K562 (cell line): ENCODE data around the gene GLDN. TPM values are rescaled to one million over a fixed set of nuclear protein-coding genes. Genes with fewer than 3 reads are reported as not detected.

ENCODE experiments used
- ELF4 ChIP-seq: fragments of 450-650 bp; formaldehyde crosslinking; IDR thresholded peaks from 2 replicates; pipeline ENCODE4 v1.4.0; 2022; ENCODE audit warnings: missing genetic modification characterization
- ESRRA ChIP-seq: fragments of 450-650 bp; IDR thresholded peaks from 2 replicates; pipeline ENCODE4 v1.6.1; 2014; ENCODE audit warnings: low read depth, mild to moderate bottlenecking, moderate library complexity, borderline replicate concordance
- NR3C1 ChIP-seq: sonication (generic); formaldehyde crosslinking; IDR thresholded peaks from 2 replicates; pipeline ENCODE4 v1.8.1; 2022; ENCODE audit warnings: missing genetic modification reagents
- SMARCA4 ChIP-seq: fragments of 450-650 bp; IDR thresholded peaks from 2 replicates; pipeline ENCODE4 v1.6.1; 2016
- SRSF3 ChIP-seq: fragments of 200-400 bp; formaldehyde crosslinking; IDR thresholded peaks from 2 replicates; pipeline ENCODE4 v1.6.1; 2016; ENCODE audit warnings: mild to moderate bottlenecking, low read length, moderate library complexity; ENCODE audit not compliant: insufficient read depth
- TCF3 ChIP-seq: sonication (generic); formaldehyde crosslinking; IDR thresholded peaks from 2 replicates; pipeline ENCODE4 v1.4.0; 2020; ENCODE audit warnings: mild to moderate bottlenecking, missing genetic modification reagents
- U2AF1 ChIP-seq: fragments of 200-400 bp; formaldehyde crosslinking; optimal IDR thresholded peaks from 2 replicates; pipeline ENCODE3; 2017; ENCODE audit warnings: mild to moderate bottlenecking, low read depth, low read length, moderate library complexity
- ZBED1 ChIP-seq: IDR thresholded peaks from 2 replicates; pipeline ENCODE4 v1.6.1; 2014
- polyA plus RNA-seq, 8 experiments: library from polyadenylated mRNA; depleted of rRNA in 4 of 8; stranded (reverse) in 5 of 8; unstranded in 3 of 8; fragments of >200 nt; fragmentation: Nextera tagmentation in 2 of 8; fragmentation: Illumina TruSeq in 1 of 8; extraction: Ambion mirVana in 2 of 8; extraction: Trizol in 1 of 8; gene quantifications; 2 replicates each; pipeline versions ENCODE4 v1.2.1 to v1.2.3, GENCODE V29; 2011 to 2014; ENCODE audit warnings: inconsistent platforms in 1 of 8, missing spikeins in 1 of 8
- total RNA-seq, 7 experiments: library from RNA; depleted of rRNA in 6 of 7; stranded (reverse); fragments of >200 nt in 6 of 7; fragmentation: Illumina TruSeq in 2 of 7; extraction: Trizol in 2 of 7; gene quantifications; 2 replicates each; pipeline versions ENCODE4 v1.2.1 to v1.2.3, GENCODE V29; 2011 to 2021; ENCODE audit warnings: low replicate concordance in 1 of 7
- TF ChIP-seq, protein P1 (sequence below), 2 experiments: IDR thresholded peaks; 2 replicates each; pipeline ENCODE4 v1.6.1; 2011; ENCODE audit warnings: borderline replicate concordance in 1 of 2, control low read depth in 1 of 2, low read depth in 1 of 2, low read length in 1 of 2, mild to moderate bottlenecking in 1 of 2, mixed read lengths in 1 of 2, moderate library complexity in 1 of 2; ENCODE audit not compliant: insufficient read depth in 1 of 2, insufficient read length in 1 of 2, poor library complexity in 1 of 2, severe bottlenecking in 1 of 2; ENCODE audit errors: extremely low read depth in 1 of 2
- TF ChIP-seq, protein P2 (sequence below): sonication (generic); IDR thresholded peaks from 2 replicates; pipeline ENCODE4 v1.6.1; 2016
- TF ChIP-seq, protein P3 (sequence below): fragments of 250-450 bp; sonication (Bioruptor Pico); IDR thresholded peaks from 2 replicates; pipeline ENCODE4 v1.8.0; 2021; ENCODE audit warnings: moderate library complexity, mild to moderate bottlenecking, inconsistent platforms

GLDN gene
- total and polyA plus RNA-seq, 9 of the 15 experiments (the other 6 are each of a cell fraction or from before 2014, with no cell fraction given), result 0.05 to 0.33 (median 0.18) TPM

DNA sequence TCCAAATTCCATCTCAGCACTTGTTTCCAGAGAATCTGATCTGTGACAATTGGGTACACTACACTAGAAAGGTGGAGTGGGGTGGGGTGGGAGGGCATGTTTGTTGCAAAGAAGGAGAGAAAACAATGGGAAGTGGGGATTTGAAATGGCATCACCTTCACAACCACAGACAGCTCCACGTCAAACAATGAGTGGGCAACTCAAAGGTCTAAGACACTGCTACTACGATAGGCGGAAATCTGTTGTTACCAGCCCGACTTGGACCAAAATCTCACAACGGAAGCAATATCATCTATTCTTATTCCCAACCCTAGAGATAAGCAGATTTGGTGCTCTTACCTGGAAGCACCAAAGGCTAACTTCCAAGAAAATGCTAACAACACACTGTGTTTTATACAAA lies 6.4 kb upstream of the GLDN start (continued):
- TF ChIP-seq, protein P1, sequence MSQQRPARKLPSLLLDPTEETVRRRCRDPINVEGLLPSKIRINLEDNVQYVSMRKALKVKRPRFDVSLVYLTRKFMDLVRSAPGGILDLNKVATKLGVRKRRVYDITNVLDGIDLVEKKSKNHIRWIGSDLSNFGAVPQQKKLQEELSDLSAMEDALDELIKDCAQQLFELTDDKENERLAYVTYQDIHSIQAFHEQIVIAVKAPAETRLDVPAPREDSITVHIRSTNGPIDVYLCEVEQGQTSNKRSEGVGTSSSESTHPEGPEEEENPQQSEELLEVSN (IDR thresholded peaks at IDR 0.05; ENCODE audit: borderline replicate concordance in 1 of 2, extremely low read depth in 1 of 2, insufficient read depth in 1 of 2, insufficient read length in 1 of 2, low read depth in 1 of 2, low read length in 1 of 2, poor library complexity in 1 of 2, severe bottlenecking in 1 of 2), result no peak
- TF ChIP-seq ZBED1, result no peak
- no peak for TF ChIP-seq SRSF3
- TF ChIP-seq TCF3 (CRISPR knock-in tag), result no peak
- TF ChIP-seq, protein P2, sequence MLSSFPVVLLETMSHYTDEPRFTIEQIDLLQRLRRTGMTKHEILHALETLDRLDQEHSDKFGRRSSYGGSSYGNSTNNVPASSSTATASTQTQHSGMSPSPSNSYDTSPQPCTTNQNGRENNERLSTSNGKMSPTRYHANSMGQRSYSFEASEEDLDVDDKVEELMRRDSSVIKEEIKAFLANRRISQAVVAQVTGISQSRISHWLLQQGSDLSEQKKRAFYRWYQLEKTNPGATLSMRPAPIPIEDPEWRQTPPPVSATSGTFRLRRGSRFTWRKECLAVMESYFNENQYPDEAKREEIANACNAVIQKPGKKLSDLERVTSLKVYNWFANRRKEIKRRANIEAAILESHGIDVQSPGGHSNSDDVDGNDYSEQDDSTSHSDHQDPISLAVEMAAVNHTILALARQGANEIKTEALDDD, result no peak
- TF ChIP-seq ELF4 (CRISPR knock-in tag), result no peak
- TF ChIP-seq NR3C1 (CRISPR knock-in tag), result no peak
- no peak for TF ChIP-seq SMARCA4
- TF ChIP-seq ESRRA, result no peak
- TF ChIP-seq U2AF1, result no peak
- TF ChIP-seq, protein P3, sequence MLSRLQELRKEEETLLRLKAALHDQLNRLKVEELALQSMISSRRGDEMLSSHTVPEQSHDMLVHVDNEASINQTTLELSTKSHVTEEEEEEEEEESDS (CRISPR knock-in tag), result no peak
